Hepatocyte (in vitro differentiated cells): ENCODE data around the gene DMRT1. TPM values are rescaled to one million over a fixed set of nuclear protein-coding genes. Genes with fewer than 3 reads are reported as not detected.

ENCODE experiments used
- DNase-seq: peaks from one replicate; pipeline ENCODE4 v3.0.0-alpha.2; 2016; ENCODE audit warnings: low spot score
- H2AFZ ChIP-seq: fragments of 200-600 bp; sonication (generic); 2 replicates; pipeline ENCODE4 v1.6.0; 2016; ENCODE audit warnings: antibody characterized with exemption, mild to moderate bottlenecking
- H3K27ac ChIP-seq: fragments of 200-600 bp; sonication (generic); 2 replicates; pipeline ENCODE4 v1.5.1; 2016; ENCODE audit warnings: mild to moderate bottlenecking
- H3K27me3 ChIP-seq: fragments of 200-600 bp; sonication (generic); 2 replicates; pipeline ENCODE4 v1.6.1; 2016
- H3K36me3 ChIP-seq: fragments of 200-600 bp; sonication (generic); replicated peaks from 2 replicates; pipeline ENCODE4 v1.5.1; 2016; ENCODE audit warnings: low read depth; ENCODE audit not compliant: insufficient read depth
- H3K4me1 ChIP-seq: fragments of 200-600 bp; sonication (generic); 2 replicates; pipeline ENCODE4 v1.5.1; 2016; ENCODE audit warnings: mild to moderate bottlenecking, moderate library complexity; ENCODE audit not compliant: insufficient read depth
- H3K4me2 ChIP-seq: fragments of 200-600 bp; sonication (generic); 2 replicates; pipeline ENCODE4 v1.6.0; 2016
- H3K4me3 ChIP-seq: fragments of 200-600 bp; sonication (generic); 2 replicates; pipeline ENCODE4 v1.5.1; 2016; ENCODE audit warnings: mild to moderate bottlenecking
- H3K79me2 ChIP-seq: fragments of 200-600 bp; sonication (generic); 2 replicates; pipeline ENCODE4 v1.6.0; 2017; ENCODE audit warnings: mild to moderate bottlenecking
- H3K9me2 ChIP-seq: fragments of 200-600 bp; sonication (generic); replicated peaks from 2 replicates; pipeline ENCODE4 v1.6.0; 2017; ENCODE audit warnings: mild to moderate bottlenecking; ENCODE audit not compliant: insufficient read depth
- H3K9me3 ChIP-seq: fragments of 200-600 bp; sonication (generic); 2 replicates; pipeline ENCODE4 v1.5.1; 2016; ENCODE audit warnings: low read depth, mild to moderate bottlenecking
- H4K20me1 ChIP-seq: fragments of 200-600 bp; sonication (generic); 2 replicates; pipeline ENCODE4 v1.6.0; 2016; ENCODE audit warnings: mild to moderate bottlenecking; ENCODE audit not compliant: insufficient read depth, poor library complexity, severe bottlenecking
- CTCF ChIP-seq: fragments of 200-600 bp; sonication (generic); IDR thresholded peaks from 2 replicates; pipeline ENCODE4 v1.5.1; 2016; ENCODE audit warnings: antibody characterized with exemption, mild to moderate bottlenecking; ENCODE audit not compliant: poor library complexity
- EZH2 ChIP-seq: fragments of 200-600 bp; sonication (generic); IDR thresholded peaks from 2 replicates; pipeline ENCODE4 v1.6.1; 2016; ENCODE audit warnings: antibody characterized with exemption, mild to moderate bottlenecking, borderline replicate concordance
- EZH2phosphoT487 ChIP-seq: fragments of 200-600 bp; sonication (generic); IDR thresholded peaks from one replicate; pipeline ENCODE4 v1.6.1; 2018; ENCODE audit warnings: antibody characterized with exemption, mild to moderate bottlenecking, low read depth, moderate library complexity; ENCODE audit not compliant: unreplicated experiment, severe bottlenecking
- WGBS: methylation state at CpG from one replicate; pipeline ENCODE4 v1.1.6; 2016; ENCODE audit warnings: low lambda C conversion rate; ENCODE audit errors: missing lambda C conversion rate; 5-methylcytosine and 5-hydroxymethylcytosine counted together
- polyA plus RNA-seq: library from polyadenylated mRNA; unstranded; fragments of >200 nt; fragmentation: Nextera tagmentation; extraction: Ambion mirVana; gene quantifications from 2 replicates; pipeline ENCODE4 v1.2.1, GENCODE V29; 2016
- total RNA-seq: library from RNA; depleted of rRNA; stranded (reverse); fragments of >200 nt; gene quantifications from 2 replicates; pipeline ENCODE4 v1.2.3, GENCODE V29; 2014

Gene DMRT1
- total and polyA plus RNA-seq, 2 experiments from 2014 or later: not detected

GRCh38 chr9:970151-970996, 128.9 kb downstream of the DMRT1 start:
- peaks cover 100% of the 10 kb centered on the region for H3K27me3 ChIP-seq
- DNase-seq: no peak
- peaks cover 18% of the 10 kb centered on the region for H3K4me1 ChIP-seq
- H3K9me2 ChIP-seq: no peaks in the 10 kb centered on the region
- H3K4me3 ChIP-seq: no peak overlapping the region
- no peaks in the 10 kb centered on the region for H3K79me2 ChIP-seq
- H4K20me1 ChIP-seq: no peaks in the 10 kb centered on the region
- H2AFZ ChIP-seq: no peak overlapping the region
- no peaks in the 10 kb centered on the region for H3K36me3 ChIP-seq
- H3K27ac ChIP-seq: no peak overlapping the region
- H3K9me3 ChIP-seq: no peaks in the 10 kb centered on the region
- H3K4me2 ChIP-seq: peak overlapping the region; percentile 53
- 4% methylated on average over 53 of the region's 57 CpGs for WGBS
- TF ChIP-seq CTCF (no peak), EZH2phosphoT487 (no peak), EZH2 (no peak)

- 3% methylated on average over 28 of the region's 42 CpGs for WGBS
- H2AFZ ChIP-seq: peak overlapping the region; percentile 12
- no peaks in the 10 kb centered on the region for H4K20me1 ChIP-seq
- peak; percentile 37 for DNase-seq
- H3K4me1 ChIP-seq: peaks cover 27% of the 10 kb centered on the region
- H3K9me3 ChIP-seq: no peaks in the 10 kb centered on the region
- H3K4me2 ChIP-seq: peak overlapping the region; percentile 84
- H3K79me2 ChIP-seq: no peaks in the 10 kb centered on the region
- H3K36me3 ChIP-seq: no peaks in the 10 kb centered on the region
- peak overlapping the region; percentile 18 for H3K4me3 ChIP-seq
- peaks cover 100% of the 10 kb centered on the region for H3K27me3 ChIP-seq
- H3K27ac ChIP-seq: no peak overlapping the region
- no peaks in the 10 kb centered on the region for H3K9me2 ChIP-seq
- TF ChIP-seq CTCF (no peak), EZH2 (no peak), EZH2phosphoT487 (peak; percentile 63)
Observed at GRCh38 chr9:971901-972500, 130.5 kb downstream of the DMRT1 start.

GRCh38 chr9:972501-973294, 131.2 kb downstream of the DMRT1 start:
- Histone ChIP-seq H2AFZ (peak overlapping the region; percentile 12), H3K4me1 (peaks cover 27% of the 10 kb centered on the region), H3K4me2 (peak overlapping the region; percentile 84), H3K9me3 (no peaks in the 10 kb centered on the region), H3K9me2 (no peaks in the 10 kb centered on the region), H3K79me2 (no peaks in the 10 kb centered on the region), H3K27ac (no peak overlapping the region), H3K27me3 (peaks cover 98% of the 10 kb centered on the region), H4K20me1 (no peaks in the 10 kb centered on the region), H3K4me3 (no peak overlapping the region), H3K36me3 (no peaks in the 10 kb centered on the region)
- DNase-seq: peak; percentile 31
- TF ChIP-seq EZH2phosphoT487 (peak; percentile 7), CTCF (no peak), EZH2 (peak; percentile 98)
- 3% methylated on average over 67 of the region's 68 CpGs for whole genome bisulfite sequencing
